ENCODE results near the gene TCHP. TPM values are rescaled to one million over a fixed set of nuclear protein-coding genes. Genes with fewer than 3 reads are reported as not detected.
A peak's percentile ranks its signal among the peaks of the same experiment; 100 is the strongest.

The TCHP gene
- total and polyA plus RNA-seq, 2 of the 13 experiments (the other 11 are each of a cell fraction or from before 2014, with no cell fraction given): 6.7 to 12.2 TPM

DNA sequence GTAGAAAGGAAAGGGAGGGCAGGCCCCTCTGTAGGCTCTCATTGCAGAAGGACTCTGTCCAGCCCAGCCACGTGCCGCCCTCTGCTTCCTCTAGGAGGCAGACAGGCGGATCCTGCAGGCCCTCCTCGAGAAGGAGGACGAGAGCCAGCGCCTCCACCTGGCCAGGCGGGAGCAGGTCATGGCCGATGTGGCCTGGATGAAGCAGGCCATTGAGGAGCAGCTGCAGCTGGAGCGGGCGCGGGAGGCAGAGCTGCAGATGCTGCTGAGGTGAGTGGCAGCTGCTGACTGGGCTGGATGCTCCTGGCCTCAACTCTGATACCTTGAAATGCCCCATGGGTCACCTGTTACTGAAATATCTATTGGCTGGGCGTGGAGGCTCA lies 10.9 kb downstream of the TCHP start (continued):
- TF ChIP-seq, protein P1, sequence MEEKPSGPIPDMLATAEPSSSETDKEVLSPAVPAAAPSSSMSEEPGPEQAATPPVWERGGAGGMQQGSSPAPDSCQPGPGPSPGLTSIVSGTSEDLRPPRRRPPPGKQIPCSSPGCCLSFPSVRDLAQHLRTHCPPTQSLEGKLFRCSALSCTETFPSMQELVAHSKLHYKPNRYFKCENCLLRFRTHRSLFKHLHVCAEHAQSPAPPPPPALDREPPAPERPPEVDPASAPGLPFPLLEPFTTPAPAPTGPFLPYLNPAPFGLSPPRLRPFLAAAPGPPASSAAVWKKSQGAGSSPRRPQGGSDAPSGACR (CRISPR knock-in tag; IDR thresholded peaks at IDR 0.05): no peak
- TF ChIP-seq, protein P2, sequence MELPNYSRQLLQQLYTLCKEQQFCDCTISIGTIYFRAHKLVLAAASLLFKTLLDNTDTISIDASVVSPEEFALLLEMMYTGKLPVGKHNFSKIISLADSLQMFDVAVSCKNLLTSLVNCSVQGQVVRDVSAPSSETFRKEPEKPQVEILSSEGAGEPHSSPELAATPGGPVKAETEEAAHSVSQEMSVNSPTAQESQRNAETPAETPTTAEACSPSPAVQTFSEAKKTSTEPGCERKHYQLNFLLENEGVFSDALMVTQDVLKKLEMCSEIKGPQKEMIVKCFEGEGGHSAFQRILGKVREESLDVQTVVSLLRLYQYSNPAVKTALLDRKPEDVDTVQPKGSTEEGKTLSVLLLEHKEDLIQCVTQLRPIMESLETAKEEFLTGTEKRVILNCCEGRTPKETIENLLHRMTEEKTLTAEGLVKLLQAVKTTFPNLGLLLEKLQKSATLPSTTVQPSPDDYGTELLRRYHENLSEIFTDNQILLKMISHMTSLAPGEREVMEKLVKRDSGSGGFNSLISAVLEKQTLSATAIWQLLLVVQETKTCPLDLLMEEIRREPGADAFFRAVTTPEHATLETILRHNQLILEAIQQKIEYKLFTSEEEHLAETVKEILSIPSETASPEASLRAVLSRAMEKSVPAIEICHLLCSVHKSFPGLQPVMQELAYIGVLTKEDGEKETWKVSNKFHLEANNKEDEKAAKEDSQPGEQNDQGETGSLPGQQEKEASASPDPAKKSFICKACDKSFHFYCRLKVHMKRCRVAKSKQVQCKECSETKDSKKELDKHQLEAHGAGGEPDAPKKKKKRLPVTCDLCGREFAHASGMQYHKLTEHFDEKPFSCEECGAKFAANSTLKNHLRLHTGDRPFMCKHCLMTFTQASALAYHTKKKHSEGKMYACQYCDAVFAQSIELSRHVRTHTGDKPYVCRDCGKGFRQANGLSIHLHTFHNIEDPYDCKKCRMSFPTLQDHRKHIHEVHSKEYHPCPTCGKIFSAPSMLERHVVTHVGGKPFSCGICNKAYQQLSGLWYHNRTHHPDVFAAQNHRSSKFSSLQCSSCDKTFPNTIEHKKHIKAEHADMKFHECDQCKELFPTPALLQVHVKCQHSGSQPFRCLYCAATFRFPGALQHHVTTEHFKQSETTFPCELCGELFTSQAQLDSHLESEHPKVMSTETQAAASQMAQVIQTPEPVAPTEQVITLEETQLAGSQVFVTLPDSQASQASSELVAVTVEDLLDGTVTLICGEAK (IDR thresholded peaks at IDR 0.05): no peak
- TF ChIP-seq, protein P2 (CRISPR knock-in tag; IDR thresholded peaks at IDR 0.05): no peak
- TF ChIP-seq ZNF510 (CRISPR knock-in tag; IDR thresholded peaks at IDR 0.05; ENCODE audit: low read depth) (no peak), RAD21 (CRISPR knock-in tag; IDR thresholded peaks at IDR 0.05) (peak; percentile 73), ZFY (CRISPR knock-in tag; IDR thresholded peaks at IDR 0.05) (peak; percentile 49; the same call in 1 of the 2 replicates), ZMAT3 (CRISPR knock-in tag; conservative IDR thresholded peaks at IDR 0.05) (0 out of 2 replicates have a peak, but pooled peaks have one; percentile 36), SMAD3 (CRISPR knock-in tag; IDR thresholded peaks at IDR 0.05) (no peak), KDM2A (CRISPR knock-in tag; IDR thresholded peaks at IDR 0.05; ENCODE audit: borderline replicate concordance, low read depth) (0 out of 2 replicates have a peak, but pooled peaks have one; percentile 22), RCOR2 (CRISPR knock-in tag; IDR thresholded peaks at IDR 0.05) (no peak), RBAK (CRISPR knock-in tag; IDR thresholded peaks at IDR 0.05) (no peak)
- TF ChIP-seq, protein P3, sequence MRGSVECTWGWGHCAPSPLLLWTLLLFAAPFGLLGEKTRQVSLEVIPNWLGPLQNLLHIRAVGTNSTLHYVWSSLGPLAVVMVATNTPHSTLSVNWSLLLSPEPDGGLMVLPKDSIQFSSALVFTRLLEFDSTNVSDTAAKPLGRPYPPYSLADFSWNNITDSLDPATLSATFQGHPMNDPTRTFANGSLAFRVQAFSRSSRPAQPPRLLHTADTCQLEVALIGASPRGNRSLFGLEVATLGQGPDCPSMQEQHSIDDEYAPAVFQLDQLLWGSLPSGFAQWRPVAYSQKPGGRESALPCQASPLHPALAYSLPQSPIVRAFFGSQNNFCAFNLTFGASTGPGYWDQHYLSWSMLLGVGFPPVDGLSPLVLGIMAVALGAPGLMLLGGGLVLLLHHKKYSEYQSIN (CRISPR knock-in tag; IDR thresholded peaks at IDR 0.05; ENCODE audit: borderline replicate concordance): no peak
- TF ChIP-seq, protein P4, sequence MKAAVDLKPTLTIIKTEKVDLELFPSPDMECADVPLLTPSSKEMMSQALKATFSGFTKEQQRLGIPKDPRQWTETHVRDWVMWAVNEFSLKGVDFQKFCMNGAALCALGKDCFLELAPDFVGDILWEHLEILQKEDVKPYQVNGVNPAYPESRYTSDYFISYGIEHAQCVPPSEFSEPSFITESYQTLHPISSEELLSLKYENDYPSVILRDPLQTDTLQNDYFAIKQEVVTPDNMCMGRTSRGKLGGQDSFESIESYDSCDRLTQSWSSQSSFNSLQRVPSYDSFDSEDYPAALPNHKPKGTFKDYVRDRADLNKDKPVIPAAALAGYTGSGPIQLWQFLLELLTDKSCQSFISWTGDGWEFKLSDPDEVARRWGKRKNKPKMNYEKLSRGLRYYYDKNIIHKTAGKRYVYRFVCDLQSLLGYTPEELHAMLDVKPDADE (CRISPR knock-in tag; IDR thresholded peaks at IDR 0.05): no peak
- TF ChIP-seq, protein P5, sequence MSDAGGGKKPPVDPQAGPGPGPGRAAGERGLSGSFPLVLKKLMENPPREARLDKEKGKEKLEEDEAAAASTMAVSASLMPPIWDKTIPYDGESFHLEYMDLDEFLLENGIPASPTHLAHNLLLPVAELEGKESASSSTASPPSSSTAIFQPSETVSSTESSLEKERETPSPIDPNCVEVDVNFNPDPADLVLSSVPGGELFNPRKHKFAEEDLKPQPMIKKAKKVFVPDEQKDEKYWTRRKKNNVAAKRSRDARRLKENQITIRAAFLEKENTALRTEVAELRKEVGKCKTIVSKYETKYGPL (CRISPR knock-in tag; IDR thresholded peaks at IDR 0.05): no peak
- TF ChIP-seq, protein P6, sequence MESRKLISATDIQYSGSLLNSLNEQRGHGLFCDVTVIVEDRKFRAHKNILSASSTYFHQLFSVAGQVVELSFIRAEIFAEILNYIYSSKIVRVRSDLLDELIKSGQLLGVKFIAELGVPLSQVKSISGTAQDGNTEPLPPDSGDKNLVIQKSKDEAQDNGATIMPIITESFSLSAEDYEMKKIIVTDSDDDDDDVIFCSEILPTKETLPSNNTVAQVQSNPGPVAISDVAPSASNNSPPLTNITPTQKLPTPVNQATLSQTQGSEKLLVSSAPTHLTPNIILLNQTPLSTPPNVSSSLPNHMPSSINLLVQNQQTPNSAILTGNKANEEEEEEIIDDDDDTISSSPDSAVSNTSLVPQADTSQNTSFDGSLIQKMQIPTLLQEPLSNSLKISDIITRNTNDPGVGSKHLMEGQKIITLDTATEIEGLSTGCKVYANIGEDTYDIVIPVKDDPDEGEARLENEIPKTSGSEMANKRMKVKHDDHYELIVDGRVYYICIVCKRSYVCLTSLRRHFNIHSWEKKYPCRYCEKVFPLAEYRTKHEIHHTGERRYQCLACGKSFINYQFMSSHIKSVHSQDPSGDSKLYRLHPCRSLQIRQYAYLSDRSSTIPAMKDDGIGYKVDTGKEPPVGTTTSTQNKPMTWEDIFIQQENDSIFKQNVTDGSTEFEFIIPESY (CRISPR knock-in tag; IDR thresholded peaks at IDR 0.05): peak; percentile 76

Measured in HepG2 (cell line).